Gastrocnemius medialis (tissue), 4 donors: Measurements from ENCODE around the gene CCDC38.

Source experiments
- CTCF ChIP-seq, 5 experiments: fragments of 450-650 bp in 3 of 5; fragments of 200-600 bp in 2 of 5; sonication (generic) in 2 of 5; IDR thresholded peaks in 4 of 5; conservative IDR thresholded peaks in 1 of 5; 1 replicate in 4 of 5; 2 replicates in 1 of 5; pipeline ENCODE4 v1.5.1; 2016 to 2019; ENCODE audit warnings: antibody characterized with exemption in 5 of 5, mild to moderate bottlenecking in 3 of 5, moderate library complexity in 3 of 5
- POLR2A ChIP-seq, 2 donors: fragments of 450-650 bp; IDR thresholded peaks; one replicate each; pipeline ENCODE4 v1.6.1; 2017; ENCODE audit warnings: antibody characterized with exemption in 2 of 2, mild to moderate bottlenecking in 2 of 2, moderate library complexity in 2 of 2

GRCh38 chr12:95837240-95838038 is 105.0 kb downstream of the CCDC38 start:
- TF ChIP-seq CTCF (IDR thresholded peaks at IDR 0.05 in 4 of 5, conservative IDR thresholded peaks at IDR 0.05 in 1 of 5) (no peak), POLR2A (IDR thresholded peaks at IDR 0.05) (no peak)
